Tibial nerve (tissue), 3 donors: ENCODE measurements around the gene NDUFAF7.

Source experiments
- POLR2A ChIP-seq, 2 donors: fragments of 450-650 bp; IDR thresholded peaks; one replicate each; pipeline ENCODE4 v1.6.1; 2017; ENCODE audit warnings: antibody characterized with exemption in 2 of 2, mild to moderate bottlenecking in 2 of 2, moderate library complexity in 2 of 2
- TF ChIP-seq, protein P1 (sequence below), 5 experiments: fragments of 200-600 bp in 3 of 5; fragments of 450-650 bp in 2 of 5; sonication (generic) in 3 of 5; IDR thresholded peaks; one replicate each; pipeline ENCODE4 v1.5.1; 2016 to 2019; ENCODE audit warnings: antibody characterized with exemption in 5 of 5, mild to moderate bottlenecking in 3 of 5, moderate library complexity in 2 of 5

DNA sequence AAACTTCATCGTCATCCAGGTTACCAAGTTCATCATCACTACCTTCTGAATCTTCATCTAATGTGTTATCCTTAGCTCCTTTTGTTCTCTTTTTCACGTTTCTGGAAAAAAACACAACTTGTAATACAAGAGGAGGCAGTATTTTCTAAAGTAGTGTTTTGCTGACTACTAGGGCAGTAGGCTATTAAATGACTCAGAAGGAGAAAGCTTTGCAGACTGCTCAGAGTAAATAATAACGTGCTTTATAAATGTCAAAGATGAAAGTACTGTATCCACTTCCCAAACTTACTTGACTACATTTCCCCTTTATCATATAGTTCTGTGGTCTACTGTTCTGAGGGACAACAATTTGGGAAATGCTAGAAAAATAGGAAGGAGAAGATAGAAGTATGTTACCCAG, 19.5 kb upstream of the NDUFAF7 start:
- TF ChIP-seq, protein P1, sequence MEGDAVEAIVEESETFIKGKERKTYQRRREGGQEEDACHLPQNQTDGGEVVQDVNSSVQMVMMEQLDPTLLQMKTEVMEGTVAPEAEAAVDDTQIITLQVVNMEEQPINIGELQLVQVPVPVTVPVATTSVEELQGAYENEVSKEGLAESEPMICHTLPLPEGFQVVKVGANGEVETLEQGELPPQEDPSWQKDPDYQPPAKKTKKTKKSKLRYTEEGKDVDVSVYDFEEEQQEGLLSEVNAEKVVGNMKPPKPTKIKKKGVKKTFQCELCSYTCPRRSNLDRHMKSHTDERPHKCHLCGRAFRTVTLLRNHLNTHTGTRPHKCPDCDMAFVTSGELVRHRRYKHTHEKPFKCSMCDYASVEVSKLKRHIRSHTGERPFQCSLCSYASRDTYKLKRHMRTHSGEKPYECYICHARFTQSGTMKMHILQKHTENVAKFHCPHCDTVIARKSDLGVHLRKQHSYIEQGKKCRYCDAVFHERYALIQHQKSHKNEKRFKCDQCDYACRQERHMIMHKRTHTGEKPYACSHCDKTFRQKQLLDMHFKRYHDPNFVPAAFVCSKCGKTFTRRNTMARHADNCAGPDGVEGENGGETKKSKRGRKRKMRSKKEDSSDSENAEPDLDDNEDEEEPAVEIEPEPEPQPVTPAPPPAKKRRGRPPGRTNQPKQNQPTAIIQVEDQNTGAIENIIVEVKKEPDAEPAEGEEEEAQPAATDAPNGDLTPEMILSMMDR (IDR thresholded peaks at IDR 0.05): no peak
- no peak for TF ChIP-seq POLR2A (IDR thresholded peaks at IDR 0.05)
